Measurements from ENCODE around the gene ZFAND3.

ZFAND3 gene

DNA sequence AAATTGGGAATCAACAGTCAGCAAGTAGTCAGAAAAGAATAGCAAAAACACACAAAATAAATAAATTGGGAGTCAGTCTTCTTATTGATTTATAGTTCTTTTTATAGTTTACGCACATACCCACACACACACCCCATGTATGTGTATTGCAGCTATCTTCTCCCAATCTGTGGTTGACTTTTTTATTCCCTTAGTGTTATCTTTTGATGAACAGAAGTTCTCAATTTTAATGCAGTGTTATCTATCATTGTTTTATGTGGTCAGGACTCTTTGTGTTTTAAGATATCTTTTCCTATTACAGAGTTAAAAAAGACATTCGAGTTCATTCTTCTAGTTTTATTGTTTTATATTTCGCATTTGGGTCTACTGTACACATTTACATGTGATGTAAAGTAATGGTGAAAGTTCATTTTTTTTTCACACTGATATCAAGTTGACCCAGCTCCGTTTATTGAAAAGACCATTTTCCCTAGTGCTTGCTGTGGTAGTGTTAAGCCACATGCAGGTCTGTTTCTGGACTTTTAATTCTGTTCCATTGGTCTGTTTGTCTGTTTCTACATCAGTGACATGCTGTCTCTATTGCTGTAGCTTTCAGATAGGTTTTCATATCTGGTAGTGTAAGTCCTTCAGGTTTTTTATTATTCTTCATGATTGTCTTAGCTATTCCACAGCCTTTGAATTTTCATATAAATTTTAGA is 78.4 kb downstream of the ZFAND3 start:
- DNase-seq, result no peak

DNA sequence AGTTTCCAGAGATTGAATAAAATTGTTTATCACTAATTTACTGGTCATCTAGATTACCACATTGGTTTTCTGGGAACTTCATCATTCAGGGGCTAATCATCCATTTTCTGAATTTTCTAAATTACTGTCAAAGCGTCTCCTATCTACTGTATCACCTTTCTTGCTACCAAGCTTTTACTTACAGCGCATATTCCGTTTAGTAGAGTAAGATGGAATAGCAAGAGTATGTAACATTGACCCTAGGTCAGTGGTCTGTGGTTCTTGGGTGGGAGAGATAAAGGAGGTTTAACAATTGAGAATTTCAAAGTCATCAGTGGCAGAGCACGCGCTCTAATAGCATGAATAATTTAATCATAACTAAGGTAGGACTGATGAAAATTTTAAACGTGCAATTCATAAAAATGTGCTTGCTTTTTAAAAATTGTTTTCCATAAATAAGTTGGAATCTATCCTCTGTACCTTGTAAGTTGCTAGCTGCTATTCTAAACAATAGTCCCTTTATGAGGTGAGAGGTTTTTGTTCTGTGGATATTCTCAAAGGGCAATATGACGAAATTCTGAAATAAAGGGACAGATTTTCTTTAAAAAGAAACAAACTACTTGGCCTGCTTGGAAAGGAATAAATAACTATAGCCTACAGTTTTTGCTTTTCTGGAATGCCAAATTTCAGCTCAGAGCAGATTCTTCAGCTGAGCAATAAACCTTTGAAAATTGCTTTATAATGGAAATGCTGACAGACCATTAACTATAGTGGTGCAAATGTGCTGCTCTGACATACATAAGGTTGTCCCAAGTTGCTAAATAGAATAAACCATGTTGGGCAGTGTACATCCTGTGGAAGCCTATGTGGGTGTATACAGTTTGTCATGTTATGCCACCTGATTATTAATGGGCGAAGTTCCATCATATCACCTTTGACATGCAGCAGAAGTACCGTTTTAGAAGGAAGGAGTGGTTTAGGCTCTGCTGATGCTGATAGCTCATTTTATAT is 84.1 kb downstream of the ZFAND3 start:
- no peak for DNase-seq

DNA sequence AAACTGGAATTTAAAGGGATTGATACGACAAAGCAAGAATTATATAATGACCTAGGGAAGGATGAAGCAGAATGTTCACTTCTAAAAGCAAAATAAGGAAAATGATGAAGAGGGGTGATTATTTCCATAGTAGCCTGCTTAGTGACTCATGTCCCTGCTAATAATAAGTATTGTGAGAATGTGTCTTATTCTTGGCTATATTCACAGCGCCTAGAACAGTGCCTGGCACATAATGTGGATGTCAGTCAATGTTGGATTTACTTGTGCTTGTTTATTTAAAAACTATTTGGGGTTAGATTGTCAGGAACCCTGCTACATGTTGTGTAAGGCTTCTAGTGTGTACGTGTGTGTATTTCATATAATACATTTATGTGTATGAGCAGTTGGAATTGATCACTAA is 85.1 kb downstream of the ZFAND3 start:
- DNase-seq, result no peak

GRCh38 chr6:37906121-37906520 is 86.6 kb downstream of the ZFAND3 start:
- no peak for DNase-seq

DNA sequence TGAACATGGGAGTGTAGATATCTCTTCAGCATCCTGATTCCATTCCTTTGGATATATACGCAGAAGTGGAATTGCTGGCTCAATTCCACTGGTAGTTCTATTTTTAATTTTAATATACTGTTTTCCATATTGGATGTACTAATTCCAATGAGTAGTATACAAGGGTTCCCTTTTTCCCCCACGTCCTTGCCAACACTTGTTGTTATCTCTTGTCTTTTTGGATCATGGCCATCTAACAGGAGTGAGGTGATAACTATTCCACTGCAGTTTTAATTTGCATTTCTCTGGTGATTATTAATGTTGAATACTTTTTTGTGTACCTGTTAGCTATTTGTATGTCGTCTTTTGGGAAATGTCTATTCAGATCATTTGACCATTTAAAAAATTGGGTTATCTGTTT is 91.5 kb downstream of the ZFAND3 start:
- no peak for DNase-seq

DNA sequence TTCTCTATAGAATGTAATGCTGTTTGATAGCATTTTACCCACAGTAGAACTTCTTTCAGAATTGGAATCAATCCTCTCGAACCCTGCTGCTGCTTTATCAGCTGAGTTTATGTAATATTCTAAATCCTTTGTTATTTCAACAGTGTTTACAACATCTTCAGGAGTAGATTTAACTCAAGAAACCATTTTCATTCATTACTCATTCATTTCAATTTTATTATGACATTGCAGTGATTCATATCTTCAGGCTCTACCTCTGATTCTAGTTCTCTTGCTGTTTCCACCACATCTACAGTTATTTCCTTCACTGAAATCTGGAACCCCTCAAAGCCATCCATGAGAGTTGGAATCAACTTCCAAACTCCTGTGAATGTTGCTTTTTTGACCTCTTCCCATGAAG is 93.7 kb downstream of the ZFAND3 start:
- no peak for DNase-seq

DNA sequence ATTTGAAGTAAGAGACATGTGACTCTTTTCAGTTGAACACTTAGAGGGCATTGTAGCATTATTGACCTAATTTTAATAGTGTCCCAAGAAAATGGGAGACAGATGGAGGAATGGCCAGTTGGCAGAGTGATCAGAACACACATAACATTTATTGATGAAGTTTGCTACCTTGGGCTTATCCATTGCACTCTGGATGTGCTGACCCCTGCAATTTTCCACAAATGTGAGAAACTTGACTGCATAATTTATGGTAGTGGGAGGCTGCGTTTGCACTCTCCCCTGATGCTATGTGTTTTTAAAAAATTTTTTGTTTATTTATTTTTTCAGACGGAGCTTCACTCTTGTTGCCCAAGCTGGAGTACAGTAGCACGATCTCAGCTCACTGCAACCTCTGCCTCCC is 95.9 kb downstream of the ZFAND3 start:
- DNase-seq, result no peak

DNA sequence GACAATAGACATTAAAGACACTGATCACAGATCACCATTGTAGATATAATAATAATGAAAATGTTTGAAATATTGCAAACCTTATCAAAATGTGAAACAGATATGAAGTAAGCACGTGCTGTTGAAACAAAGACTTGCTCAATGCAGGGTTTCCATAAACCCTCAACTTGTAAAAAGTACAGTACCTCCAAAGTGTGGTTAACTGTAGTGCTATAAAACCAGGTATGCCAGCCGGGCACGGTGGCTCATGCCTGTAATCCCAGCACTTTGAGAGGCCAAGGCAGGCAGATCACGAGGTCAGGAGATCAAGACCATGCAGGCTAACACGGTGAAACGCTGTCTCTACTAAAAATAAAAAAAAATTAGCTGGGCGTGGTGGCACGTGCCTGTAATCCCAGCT is 96.6 kb downstream of the ZFAND3 start:
- no peak for DNase-seq

- no peak for DNase-seq
Observed at GRCh38 chr6:37916675-37917074, 97.1 kb downstream of the ZFAND3 start.

GRCh38 chr6:37917566-37917965 is 98.0 kb downstream of the ZFAND3 start:
- no peak for DNase-seq

DNA sequence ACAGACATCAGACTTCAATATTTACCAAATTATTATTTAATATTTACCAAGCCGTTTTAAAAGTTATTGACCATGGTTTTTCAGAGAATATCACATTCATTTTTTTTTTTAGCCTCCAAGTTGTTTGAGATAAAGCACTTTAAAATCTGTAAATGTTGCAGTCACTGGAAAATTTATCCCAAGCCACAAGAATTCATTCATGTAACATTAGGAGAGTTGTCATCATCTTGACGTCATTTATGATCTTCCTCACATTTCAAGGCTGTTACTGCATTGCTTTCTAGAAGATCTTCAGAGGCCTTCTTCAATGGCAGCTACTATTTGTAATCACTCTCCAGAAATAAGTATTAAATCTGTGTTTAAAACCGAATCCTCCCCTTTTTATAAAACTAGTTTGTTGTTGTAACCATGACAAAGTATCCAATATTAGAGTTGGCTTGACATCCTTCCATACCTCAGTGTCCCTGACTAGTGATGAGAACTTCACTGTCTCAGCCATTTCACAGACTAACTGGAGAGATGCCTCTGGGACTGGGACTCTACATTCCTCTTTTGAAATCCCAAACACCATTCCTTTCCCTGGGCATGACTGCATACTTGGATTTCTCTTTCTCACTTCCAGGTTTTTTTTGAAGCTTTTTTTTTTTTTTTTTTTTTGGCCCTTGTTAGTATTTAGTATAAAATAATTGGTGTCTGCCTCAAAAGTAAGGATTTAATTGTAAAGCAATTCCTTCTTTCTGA is 100.1 kb downstream of the ZFAND3 start:
- DNase-seq, result no peak

DNA sequence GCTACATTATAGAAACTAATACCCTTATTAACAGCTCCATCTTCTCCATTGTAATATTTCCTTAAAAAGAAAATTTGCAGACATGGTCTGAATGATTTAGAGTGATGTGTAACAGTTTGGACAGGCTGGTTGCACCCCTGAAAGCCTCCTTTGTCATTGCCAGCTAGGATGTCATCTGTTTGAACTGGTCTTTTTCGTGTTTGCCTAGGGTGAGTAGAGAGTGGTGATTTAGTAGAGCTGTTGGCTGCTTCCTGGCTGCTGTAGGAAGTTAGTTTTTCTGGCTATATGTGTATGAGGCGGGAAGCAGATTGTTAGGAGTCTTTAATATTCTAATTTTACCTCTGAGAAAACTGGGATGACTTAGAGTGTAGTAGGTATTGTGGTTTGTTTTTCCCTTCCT is 101.1 kb downstream of the ZFAND3 start:
- DNase-seq, result no peak

GRCh38 chr6:37922563-37922962 is 103.0 kb downstream of the ZFAND3 start:
- DNase-seq, result no peak

- no peak for DNase-seq
Observed at GRCh38 chr6:37923514-37923913, 104.0 kb downstream of the ZFAND3 start.

DNA sequence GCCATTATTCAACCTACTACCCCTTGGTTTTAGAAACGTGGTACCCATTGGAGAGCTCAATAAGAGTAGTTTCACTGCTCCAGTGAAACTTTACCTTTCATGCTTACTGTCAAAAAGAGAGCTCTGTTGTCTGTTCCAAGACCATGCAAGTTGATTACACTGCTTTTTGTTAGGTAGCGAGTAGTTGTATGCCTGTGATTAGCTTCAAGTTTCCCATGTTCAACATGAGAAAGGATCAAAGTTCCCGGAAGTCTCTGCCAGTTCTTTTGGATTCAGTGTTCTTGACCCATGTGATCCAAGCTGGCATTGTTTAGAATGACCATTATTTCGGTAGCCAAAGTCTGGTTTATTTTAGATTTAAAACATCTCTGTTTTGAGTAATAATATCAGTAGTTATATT is 107.1 kb downstream of the ZFAND3 start:
- no peak for DNase-seq

DNA sequence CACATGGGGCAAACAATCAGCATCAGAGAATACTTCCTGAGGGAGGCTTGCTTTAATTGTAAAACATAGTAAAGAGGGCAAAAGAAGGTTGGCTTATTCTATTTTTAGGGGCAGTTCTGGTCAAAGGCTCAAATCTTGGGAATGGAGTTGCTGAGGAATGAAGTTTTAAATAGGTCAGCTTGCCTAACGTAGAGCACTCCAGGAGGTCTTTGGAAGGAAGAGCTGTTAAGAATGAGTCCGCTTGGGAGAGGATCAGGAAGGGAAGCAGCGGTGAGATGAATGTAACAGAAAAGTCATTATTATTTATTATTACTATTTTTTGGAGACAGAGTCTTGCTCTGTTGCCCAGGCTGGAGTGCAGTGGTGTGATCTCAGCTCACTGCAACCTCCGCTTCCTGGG is 108.7 kb downstream of the ZFAND3 start:
- DNase-seq, result no peak

GRCh38 chr6:37930288-37930971 is 110.9 kb downstream of the ZFAND3 start:
- DNase-seq, result no peak

DNA sequence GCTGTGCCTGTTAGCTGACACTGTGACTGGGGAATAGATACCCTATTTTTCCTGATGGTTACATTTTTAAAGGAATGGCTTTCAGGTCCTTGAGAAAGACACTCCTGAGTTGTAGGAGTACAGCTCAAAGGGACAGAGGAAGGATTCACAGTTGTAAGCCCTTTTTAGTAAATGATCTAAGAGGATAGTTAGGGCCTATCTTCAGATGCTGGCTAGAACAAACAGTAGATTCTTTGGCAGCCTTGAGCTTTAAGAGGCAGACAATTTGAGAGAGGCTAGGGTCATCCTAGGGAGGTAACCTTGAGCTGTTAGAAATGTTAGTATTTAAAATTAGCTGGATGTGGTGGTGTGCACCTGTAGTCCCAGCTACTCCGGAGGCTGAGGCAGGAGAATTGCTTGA is 111.5 kb downstream of the ZFAND3 start:
- no peak for DNase-seq

DNA sequence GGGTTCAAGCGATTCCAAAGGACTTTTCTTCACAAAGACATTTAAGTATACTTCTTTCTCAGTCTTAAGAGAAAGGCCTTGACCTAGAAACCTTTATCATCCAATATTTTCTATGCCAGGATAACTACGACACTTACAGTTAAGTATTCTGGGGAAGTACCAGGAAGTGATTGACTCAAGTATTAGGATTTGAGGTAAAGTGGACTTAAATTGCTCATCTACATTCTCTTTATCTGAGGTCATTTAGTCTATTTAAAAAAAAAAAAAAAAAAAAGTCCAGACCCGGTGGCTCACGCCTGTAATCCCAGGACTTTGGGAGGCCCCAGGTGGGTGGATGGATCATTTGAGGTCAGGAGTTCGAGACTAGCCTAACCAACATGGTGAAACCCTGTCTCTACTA is 114.7 kb downstream of the ZFAND3 start:
- DNase-seq, result no peak

DNA sequence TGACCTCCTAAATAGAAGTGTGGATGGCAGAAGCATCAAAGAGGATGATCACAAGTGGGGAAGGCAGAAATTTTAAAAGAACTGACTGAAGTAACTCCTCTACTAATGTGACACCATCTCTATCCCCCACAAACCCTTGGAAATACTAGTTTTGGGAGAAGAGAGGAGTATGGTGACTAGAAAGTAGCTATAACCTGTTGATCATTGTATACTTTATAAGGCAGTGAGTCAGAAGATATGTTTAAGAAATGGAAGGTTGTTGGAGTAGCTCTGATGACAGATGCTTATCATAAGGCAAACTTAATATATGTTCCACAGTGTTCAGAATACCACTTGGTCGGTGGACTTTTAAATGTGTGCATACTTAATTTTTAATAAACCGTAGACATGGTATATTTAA is 116.6 kb downstream of the ZFAND3 start:
- no peak for DNase-seq

DNA sequence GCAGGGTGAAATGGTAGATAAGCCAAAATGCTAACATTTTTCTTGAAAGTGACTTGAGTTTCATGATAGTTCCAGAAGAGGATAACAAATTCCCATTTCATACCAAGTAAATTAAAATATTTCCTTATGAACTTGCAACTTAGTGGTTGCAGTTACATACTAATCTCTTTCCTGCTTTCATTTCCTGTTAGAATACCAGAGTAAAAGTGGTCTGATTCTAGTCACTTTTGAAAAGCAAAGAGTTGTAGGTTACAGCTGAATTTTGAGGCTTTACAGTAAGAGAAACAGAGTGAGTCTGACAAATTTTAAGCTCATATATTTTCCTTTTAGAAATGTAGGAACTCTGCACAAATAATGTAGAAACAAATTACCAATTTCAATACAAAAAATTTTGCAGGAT is 117.4 kb downstream of the ZFAND3 start:
- DNase-seq, result no peak

GRCh38 chr6:37938909-37939308 is 119.4 kb downstream of the ZFAND3 start:
- DNase-seq, result no peak

Measured in CD4-positive, alpha-beta T cell treated with Interleukin-4 for 1 hour (primary cell).